WTC11 (cell line): ENCODE results near the gene HSF2BP.

Source experiments
- CREB1 ChIP-seq: sonication (generic); formaldehyde crosslinking; IDR thresholded peaks from 2 replicates; pipeline ENCODE4 v1.8.0; 2023; ENCODE audit warnings: mild to moderate bottlenecking, missing genetic modification reagents
- MAX ChIP-seq: sonication (generic); formaldehyde crosslinking; IDR thresholded peaks from 2 replicates; pipeline ENCODE4 v1.8.0; 2022; ENCODE audit warnings: mild to moderate bottlenecking, missing genetic modification reagents
- ZNF263 ChIP-seq: sonication (generic); formaldehyde crosslinking; IDR thresholded peaks from 2 replicates; pipeline ENCODE4 v1.8.1; 2022; ENCODE audit warnings: low read depth, mild to moderate bottlenecking, moderate library complexity, missing genetic modification reagents

- no peak for TF ChIP-seq CREB1
- no peak for TF ChIP-seq ZNF263 (CRISPR knock-in tag)
- no peak for TF ChIP-seq MAX
Measured at GRCh38 chr21:43697758-43698643, 38.7 kb upstream of the HSF2BP start.
